Stomach (tissue), 4 donors: ENCODE measurements around the gene N4BP2.
A peak's percentile ranks its signal among the peaks of the same experiment; 100 is the strongest.

ENCODE experiments used
- CTCF ChIP-seq, 7 experiments: fragments of 450-650 bp in 4 of 7; fragments of 200-600 bp in 3 of 7; sonication (generic) in 3 of 7; IDR thresholded peaks; one replicate each; pipeline ENCODE4 v1.5.1; 2016 to 2019; ENCODE audit warnings: antibody characterized with exemption in 7 of 7, control low read depth in 2 of 7, mild to moderate bottlenecking in 1 of 7
- EP300 ChIP-seq: sonication (generic); formaldehyde crosslinking; IDR thresholded peaks from one replicate; pipeline ENCODE4 v1.6.1; 2017; ENCODE audit warnings: antibody characterized with exemption
- POLR2A ChIP-seq, 4 donors: fragments of 450-650 bp; IDR thresholded peaks; one replicate each; pipeline ENCODE4 v1.6.1; 2016; ENCODE audit warnings: antibody characterized with exemption in 4 of 4, control low read depth in 2 of 4, mild to moderate bottlenecking in 1 of 4, moderate library complexity in 1 of 4
- POLR2AphosphoS5 ChIP-seq, 3 donors: sonication (generic); formaldehyde crosslinking; IDR thresholded peaks; one replicate each; pipeline ENCODE4 v1.6.1; 2016; ENCODE audit warnings: antibody characterized with exemption in 3 of 3

GRCh38 chr4:40197879-40198689 is 141.4 kb downstream of the N4BP2 start:
- TF ChIP-seq POLR2AphosphoS5 (IDR thresholded peaks at IDR 0.05) (peak in 1 of 3 donors; percentile 2), CTCF (IDR thresholded peaks at IDR 0.05) (no peak), EP300 (no peak), POLR2A (IDR thresholded peaks at IDR 0.05) (no peak)
